VCaP (cell line): ENCODE results near the gene NR2F2.

Experiments used
- H3K27ac ChIP-seq: fragments of 450-650 bp; 2 replicates; pipeline ENCODE4 v1.5.1; 2017
- CTCF ChIP-seq: fragments of 450-650 bp; conservative IDR thresholded peaks from 2 replicates; pipeline ENCODE4 v1.5.1; 2017; ENCODE audit warnings: mild to moderate bottlenecking, moderate library complexity

Gene NR2F2

GRCh38 chr15:96328877-96329195 lies 1.7 kb upstream of the NR2F2 start:
- TF ChIP-seq CTCF: no peak
- no peak overlapping the region for H3K27ac ChIP-seq

GRCh38 chr15:96329403-96329981 lies 1.0 kb upstream of the NR2F2 start:
- no peak for TF ChIP-seq CTCF
- peak overlapping the region; percentile 100 for H3K27ac ChIP-seq

- TF ChIP-seq CTCF: no peak
- H3K27ac ChIP-seq: peak overlapping the region; percentile 100
Measured at GRCh38 chr15:96330064-96330449, 443 bp upstream of the NR2F2 start.

GRCh38 chr15:96331144-96331944 lies 844 bp downstream of the NR2F2 start:
- 0 out of 2 replicates have a peak, but pooled peaks have one; percentile 5 for TF ChIP-seq CTCF
- peak overlapping the region; percentile 100 for H3K27ac ChIP-seq

GRCh38 chr15:96331945-96332636 lies 1.6 kb downstream of the NR2F2 start:
- peak overlapping the region; percentile 100 for H3K27ac ChIP-seq

GRCh38 chr15:96332637-96333121 lies 2.2 kb downstream of the NR2F2 start:
- no peak for TF ChIP-seq CTCF

More at GRCh38 chr15:96331945-96332636, 1.6 kb downstream of the NR2F2 start:
- TF ChIP-seq CTCF: no peak

More at GRCh38 chr15:96332637-96333121, 2.2 kb downstream of the NR2F2 start:
- peak overlapping the region; percentile 100 for H3K27ac ChIP-seq
